ENCODE measurements around the gene LPIN2. TPM values are rescaled to one million over a fixed set of nuclear protein-coding genes. Genes with fewer than 3 reads are reported as not detected.
"Not testable (repeated sequence)": the region's sequence is repeated elsewhere in the genome, so short reads cannot be mapped to it uniquely, and the experiment has no call there.

The LPIN2 gene
- total RNA-seq, 1 donor, result 43.7 TPM

GRCh38 chr18:3007491-3007890 lies 5.5 kb downstream of the LPIN2 start:
- no peak for TF ChIP-seq CTCF (IDR thresholded peaks at IDR 0.05; ENCODE audit: insufficient read depth, low read length)
- no peak for DNase-seq (ENCODE audit: low read depth)
- no peak overlapping the region for H3K4me3 ChIP-seq (ENCODE audit: low read depth, low read length)

GRCh38 chr18:3005462-3005861 lies 7.5 kb downstream of the LPIN2 start:
- no peak for TF ChIP-seq CTCF (IDR thresholded peaks at IDR 0.05; ENCODE audit: insufficient read depth, low read length)
- no peak for DNase-seq (ENCODE audit: low read depth)
- H3K4me3 ChIP-seq (ENCODE audit: low read depth, low read length), result no peak overlapping the region

DNA sequence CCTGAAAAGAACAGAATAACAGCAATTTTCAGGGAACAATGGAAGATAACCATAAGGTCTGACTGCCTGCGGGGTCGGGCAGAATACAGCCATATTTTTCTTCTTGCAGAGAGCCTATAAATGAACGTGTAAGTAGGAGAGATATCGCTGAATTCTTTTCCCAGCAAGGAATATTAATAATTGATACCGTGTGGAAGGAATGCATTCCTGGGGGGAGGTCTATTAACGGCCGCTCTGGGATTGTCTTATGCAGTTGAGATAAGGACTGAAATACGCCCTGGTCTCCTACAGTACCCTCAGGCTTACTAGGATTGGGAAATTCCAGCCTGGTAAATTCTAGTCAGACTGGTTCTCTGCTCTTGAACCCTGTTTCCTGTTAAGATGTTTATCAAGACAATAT lies 9.2 kb downstream of the LPIN2 start:
- DNase-seq (ENCODE audit: low read depth); H3K4me3 ChIP-seq (ENCODE audit: low read depth, low read length): not testable (repeated sequence)

DNA sequence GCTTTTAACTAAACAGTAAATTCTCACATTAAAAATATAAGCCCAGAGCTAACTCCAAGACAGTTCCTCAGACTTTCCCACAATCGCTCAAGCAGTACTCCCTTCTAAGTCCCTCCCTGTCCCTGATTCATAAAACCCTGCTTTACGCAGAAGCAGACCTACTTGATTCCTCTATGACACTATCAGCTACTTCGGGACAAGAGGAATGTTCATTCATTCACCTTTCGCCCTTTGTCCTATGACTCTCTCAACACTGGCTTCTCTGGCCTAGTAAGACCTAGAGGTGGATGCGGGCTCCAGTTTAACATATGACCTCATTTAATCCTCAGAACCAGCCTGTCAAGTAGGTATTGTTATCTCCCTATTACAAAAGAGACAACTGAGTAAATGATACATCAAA lies 10.2 kb downstream of the LPIN2 start:
- H3K4me3 ChIP-seq (ENCODE audit: low read depth, low read length), result no peak overlapping the region
- no peak for TF ChIP-seq CTCF (IDR thresholded peaks at IDR 0.05; ENCODE audit: insufficient read depth, low read length)
- no peak for DNase-seq (ENCODE audit: low read depth)

GRCh38 chr18:2998644-2999043 lies 14.3 kb downstream of the LPIN2 start:
- no peak overlapping the region for H3K4me3 ChIP-seq (ENCODE audit: low read depth, low read length)
- no peak for DNase-seq (ENCODE audit: low read depth)
- no peak for TF ChIP-seq CTCF (IDR thresholded peaks at IDR 0.05; ENCODE audit: insufficient read depth, low read length)

- no peak overlapping the region for H3K4me3 ChIP-seq (ENCODE audit: low read depth, low read length)
- TF ChIP-seq CTCF (IDR thresholded peaks at IDR 0.05; ENCODE audit: insufficient read depth, low read length), result no peak
- no peak for DNase-seq (ENCODE audit: low read depth)
These were observed 14.9 kb downstream of the LPIN2 start for GRCh38 chr18:2997846-2998564.

- DNase-seq (ENCODE audit: low read depth), result no peak
- H3K4me3 ChIP-seq (ENCODE audit: low read depth, low read length), result no peak overlapping the region
- TF ChIP-seq CTCF (IDR thresholded peaks at IDR 0.05; ENCODE audit: insufficient read depth, low read length), result no peak
These were observed 15.5 kb downstream of the LPIN2 start for GRCh38 chr18:2997429-2997828.

All from fibroblast of the aortic adventitia (primary cell).